Heart left ventricle (tissue), 13 donors: ENCODE data around the gene VPS4B.

Experiments
- CTCF ChIP-seq, 12 donors: fragments of 200-600 bp; sonication (generic) in 4 of 12; IDR thresholded peaks; one replicate each; pipeline versions ENCODE4 v1.5.0 to v1.8.0; 2018 to 2022; ENCODE audit warnings: antibody characterized with exemption in 12 of 12, mild to moderate bottlenecking in 5 of 12
- POLR2A ChIP-seq, 2 donors: fragments of 450-650 bp; IDR thresholded peaks; one replicate each; pipeline ENCODE4 v1.6.1; 2017; ENCODE audit warnings: antibody characterized with exemption in 2 of 2, mild to moderate bottlenecking in 2 of 2, moderate library complexity in 2 of 2
- donor health status: ischemic (EF 13 %, LVEDD 7.1; RV severe dilation, severe dysfunction).
- donor health status: DM: no; HTN: yes; CAD: no.
- donor health status: DM: no; HTN: no; CAD: no.
- donor health status: ischemic (EF 25% LVEDD 6.9; RV normal size, moderate dysfunction).
- donor health status: ischemic (EF 25% LVEDD 5.7; RV mildly dilated, moderate dysfunction).
- donor health status: ischemic (EF 35%, LVEDD 5.7; RV mildly dilated, moderate dysfunction).
- donor health status: nonischemic (EF 11% LVEDD 7.7; RV severe dilation, severe dysfunction).
- donor health status: DM: yes; HTN: yes; CAD: no.
- donor health status: PGD.
- donor health status: ischemic (EF 29% LVEDD 5.4; RV normal size, mild dysfunction).
- donor health status: nonischemic (EF 23%, LVEDD 6.1; RV moderate dilation, normal function).

- TF ChIP-seq CTCF (IDR thresholded peaks at IDR 0.05) (no peak), POLR2A (IDR thresholded peaks at IDR 0.05) (no peak)
These were observed 76.2 kb downstream of the VPS4B start for GRCh38 chr18:63346031-63346430.
